HepG2 (cell line): ENCODE results near the gene UCKL1. TPM values are rescaled to one million over a fixed set of nuclear protein-coding genes. Genes with fewer than 3 reads are reported as not detected.

Source experiments
- EEA1 ChIP-seq: sonication (generic); formaldehyde crosslinking; IDR thresholded peaks from 2 replicates; pipeline ENCODE4 v1.5.1; 2020; ENCODE audit warnings: mild to moderate bottlenecking, missing genetic modification reagents, borderline replicate concordance
- HOXA3 ChIP-seq: sonication (generic); formaldehyde crosslinking; IDR thresholded peaks from 2 replicates; pipeline ENCODE4 v1.5.0; 2020; ENCODE audit warnings: missing genetic modification reagents
- HOXA5 ChIP-seq: sonication (generic); formaldehyde crosslinking; IDR thresholded peaks from 2 replicates; pipeline ENCODE4 v1.4.0; 2020; ENCODE audit warnings: missing genetic modification reagents
- JUN ChIP-seq: sonication (generic); formaldehyde crosslinking; IDR thresholded peaks from 2 replicates; pipeline ENCODE4 v1.4.0; 2020; ENCODE audit warnings: mild to moderate bottlenecking, missing genetic modification reagents
- KAT7 ChIP-seq: IDR thresholded peaks from 2 replicates; pipeline ENCODE4 v1.6.1; 2018; ENCODE audit warnings: borderline replicate concordance, missing compliant biosample characterization
- KLF11 ChIP-seq: IDR thresholded peaks from 2 replicates; pipeline ENCODE4 v1.6.1; 2016; ENCODE audit warnings: missing compliant biosample characterization
- MTF1 ChIP-seq: sonication (generic); formaldehyde crosslinking; IDR thresholded peaks from 2 replicates; pipeline ENCODE4 v1.5.0; 2020; ENCODE audit warnings: missing genetic modification reagents
- SALL1 ChIP-seq: sonication (generic); formaldehyde crosslinking; IDR thresholded peaks from 2 replicates; pipeline ENCODE4 v1.8.0; 2022; ENCODE audit warnings: mild to moderate bottlenecking, missing genetic modification reagents
- SMYD3 ChIP-seq: sonication (generic); formaldehyde crosslinking; IDR thresholded peaks from 2 replicates; pipeline ENCODE4 v1.8.1; 2023; ENCODE audit warnings: mild to moderate bottlenecking, missing genetic modification reagents
- SOX13 ChIP-seq, 3 experiments: fragments of 450-650 bp in 1 of 3; sonication (generic) in 1 of 3; formaldehyde crosslinking in 1 of 3; IDR thresholded peaks in 2 of 3; conservative IDR thresholded peaks in 1 of 3; 2 replicates each; pipeline versions ENCODE4 v1.5.0 to v1.6.1; 2016 to 2020; ENCODE audit warnings: antibody characterized with exemption in 1 of 3, mild to moderate bottlenecking in 1 of 3, missing compliant biosample characterization in 1 of 3, missing genetic modification reagents in 1 of 3, moderate library complexity in 1 of 3
- ZBTB42 ChIP-seq: sonication (generic); formaldehyde crosslinking; IDR thresholded peaks from 2 replicates; pipeline ENCODE4 v1.5.0; 2020; ENCODE audit warnings: mild to moderate bottlenecking, missing genetic modification reagents
- ZMAT3 ChIP-seq: sonication (generic); formaldehyde crosslinking; conservative IDR thresholded peaks from 2 replicates; pipeline ENCODE4 v1.7.0; 2021; ENCODE audit warnings: missing genetic modification reagents
- ZNF333 ChIP-seq: sonication (generic); formaldehyde crosslinking; IDR thresholded peaks from 2 replicates; pipeline ENCODE4 v1.4.0; 2020; ENCODE audit warnings: mild to moderate bottlenecking, missing genetic modification reagents, borderline replicate concordance
- ZNF510 ChIP-seq: sonication (generic); formaldehyde crosslinking; IDR thresholded peaks from 2 replicates; pipeline ENCODE4 v1.4.0; 2020; ENCODE audit warnings: low read depth, mild to moderate bottlenecking, missing genetic modification reagents
- ZNF75D ChIP-seq: sonication (generic); formaldehyde crosslinking; IDR thresholded peaks from 2 replicates; pipeline ENCODE4 v1.8.1; 2023; ENCODE audit warnings: missing genetic modification reagents, mild to moderate bottlenecking, borderline replicate concordance
- ZNF768 ChIP-seq: sonication (generic); formaldehyde crosslinking; IDR thresholded peaks from 2 replicates; pipeline ENCODE4 v1.4.0; 2020; ENCODE audit warnings: missing genetic modification reagents
- polyA plus RNA-seq, 8 experiments: library from polyadenylated mRNA; depleted of rRNA in 3 of 8; stranded (reverse) in 7 of 8; unstranded in 1 of 8; fragments of >200 nt; fragmentation: Illumina TruSeq in 4 of 8; extraction: Trizol in 4 of 8; gene quantifications; 2 replicates each; pipeline versions ENCODE4 v1.2.1 to v1.2.3, GENCODE V29; 2011 to 2016; ENCODE audit warnings: low read depth in 4 of 8, missing spikeins in 1 of 8, mixed read lengths in 1 of 8; ENCODE audit not compliant: insufficient read depth in 1 of 8
- total RNA-seq, 5 experiments: library from RNA; depleted of rRNA; stranded (reverse); fragments of >200 nt; fragmentation: Illumina TruSeq; extraction: Trizol; gene quantifications; 2 replicates each; pipeline ENCODE4 v1.2.3, GENCODE V29; 2016; ENCODE audit warnings: low read depth in 1 of 5
- TF ChIP-seq, protein P1 (sequence below): sonication (generic); formaldehyde crosslinking; IDR thresholded peaks from 2 replicates; pipeline ENCODE4 v1.5.0; 2020; ENCODE audit warnings: missing genetic modification reagents
- TF ChIP-seq, protein P2 (sequence below), 2 experiments: sonication (generic) in 1 of 2; formaldehyde crosslinking in 1 of 2; IDR thresholded peaks; 2 replicates each; pipeline versions ENCODE4 v1.4.0 to v1.6.1; 2016 to 2020; ENCODE audit warnings: borderline replicate concordance in 1 of 2, low read depth in 1 of 2, mild to moderate bottlenecking in 1 of 2, missing genetic modification reagents in 1 of 2
- TF ChIP-seq, protein P3 (sequence below): IDR thresholded peaks from 2 replicates; pipeline ENCODE4 v1.6.1; 2016; ENCODE audit warnings: low read depth, control low read depth
- TF ChIP-seq, protein P4 (sequence below): sonication (generic); formaldehyde crosslinking; IDR thresholded peaks from 2 replicates; pipeline ENCODE4 v1.5.0; 2020; ENCODE audit warnings: missing genetic modification reagents

Gene UCKL1
- total and polyA plus RNA-seq, 2 of the 13 experiments (the other 11 are each of a cell fraction or from before 2014, with no cell fraction given): 50.2 to 126 TPM

DNA sequence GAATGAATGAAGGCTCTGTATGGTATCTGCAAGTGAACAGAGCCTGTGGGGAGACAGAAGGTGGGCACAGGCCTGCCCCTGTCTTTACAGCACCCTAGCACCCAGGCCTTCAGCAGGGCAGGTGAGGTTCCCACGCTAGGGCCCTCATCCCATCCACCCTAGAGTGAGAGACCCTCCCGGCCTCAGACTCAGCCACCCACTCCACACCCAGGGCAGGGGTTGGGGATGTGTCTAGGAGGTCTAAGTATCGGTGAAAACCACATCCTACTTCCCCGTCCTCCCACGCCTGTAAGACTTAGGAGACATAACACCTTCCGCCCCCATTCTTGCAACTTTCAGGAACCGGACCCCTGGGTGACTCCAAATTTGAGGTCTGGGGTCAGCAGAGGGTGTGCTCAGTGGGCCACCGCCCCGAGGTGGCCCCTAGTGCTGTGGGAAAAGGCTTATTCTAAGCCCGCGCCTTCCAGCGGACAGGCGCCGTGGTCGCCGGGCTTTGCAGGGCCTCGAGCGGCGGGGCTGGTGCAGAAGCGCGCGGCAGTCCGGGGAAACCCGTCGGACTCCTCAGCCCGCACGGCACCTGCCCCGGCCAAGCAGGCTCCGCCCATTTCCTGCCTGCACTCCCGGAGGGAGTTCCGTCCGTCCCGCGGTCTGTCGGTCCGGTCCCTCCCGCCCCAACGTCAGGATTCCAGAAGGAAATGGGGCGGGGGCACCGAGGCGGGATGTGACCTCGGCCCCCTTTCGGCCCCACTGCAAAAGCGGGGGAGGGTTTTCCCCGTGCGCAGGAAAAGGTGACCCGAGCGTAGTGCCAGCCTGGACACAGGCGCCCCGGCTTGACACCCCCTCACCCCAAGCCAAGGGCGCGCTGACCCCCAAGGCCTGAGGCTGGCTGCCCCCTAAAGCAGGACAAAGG lies 22.4 kb upstream of the UCKL1 start (continued):
- TF ChIP-seq ZNF768 (peak; percentile 79), SOX13 (IDR thresholded peaks at IDR 0.05) (no peak), SOX13 (CRISPR knock-in tag; conservative IDR thresholded peaks at IDR 0.05 in 1 of 2, IDR thresholded peaks at IDR 0.05 in 1 of 2) (peak in 1 of 2 experiments; percentile 70; a peak in 2 of 4 replicates), ZNF333 (CRISPR knock-in tag) (no peak), JUN (CRISPR knock-in tag) (no peak), HOXA5 (CRISPR knock-in tag) (peak; percentile 92), ZBTB42 (0 out of 2 replicates have a peak, but pooled peaks have one; percentile 35), HOXA3 (CRISPR knock-in tag) (peak; percentile 93), ZNF75D (no peak), KLF11 (CRISPR knock-in tag) (peak; percentile 78), ZNF510 (CRISPR knock-in tag) (no peak; the same call in 1 of the 2 replicates), SMYD3 (CRISPR knock-in tag) (no peak), ZMAT3 (peak; percentile 98), KAT7 (CRISPR knock-in tag) (peak; percentile 63; the same call in 1 of the 2 replicates), EEA1 (CRISPR knock-in tag) (peak; percentile 55; the same call in 1 of the 2 replicates), SALL1 (CRISPR knock-in tag) (peak; percentile 86), MTF1 (CRISPR knock-in tag) (peak; percentile 78; the same call in 1 of the 2 replicates)
- TF ChIP-seq, protein P1, sequence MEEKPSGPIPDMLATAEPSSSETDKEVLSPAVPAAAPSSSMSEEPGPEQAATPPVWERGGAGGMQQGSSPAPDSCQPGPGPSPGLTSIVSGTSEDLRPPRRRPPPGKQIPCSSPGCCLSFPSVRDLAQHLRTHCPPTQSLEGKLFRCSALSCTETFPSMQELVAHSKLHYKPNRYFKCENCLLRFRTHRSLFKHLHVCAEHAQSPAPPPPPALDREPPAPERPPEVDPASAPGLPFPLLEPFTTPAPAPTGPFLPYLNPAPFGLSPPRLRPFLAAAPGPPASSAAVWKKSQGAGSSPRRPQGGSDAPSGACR (CRISPR knock-in tag): peak; percentile 14; the same call in 1 of the 2 replicates
- TF ChIP-seq, protein P2, sequence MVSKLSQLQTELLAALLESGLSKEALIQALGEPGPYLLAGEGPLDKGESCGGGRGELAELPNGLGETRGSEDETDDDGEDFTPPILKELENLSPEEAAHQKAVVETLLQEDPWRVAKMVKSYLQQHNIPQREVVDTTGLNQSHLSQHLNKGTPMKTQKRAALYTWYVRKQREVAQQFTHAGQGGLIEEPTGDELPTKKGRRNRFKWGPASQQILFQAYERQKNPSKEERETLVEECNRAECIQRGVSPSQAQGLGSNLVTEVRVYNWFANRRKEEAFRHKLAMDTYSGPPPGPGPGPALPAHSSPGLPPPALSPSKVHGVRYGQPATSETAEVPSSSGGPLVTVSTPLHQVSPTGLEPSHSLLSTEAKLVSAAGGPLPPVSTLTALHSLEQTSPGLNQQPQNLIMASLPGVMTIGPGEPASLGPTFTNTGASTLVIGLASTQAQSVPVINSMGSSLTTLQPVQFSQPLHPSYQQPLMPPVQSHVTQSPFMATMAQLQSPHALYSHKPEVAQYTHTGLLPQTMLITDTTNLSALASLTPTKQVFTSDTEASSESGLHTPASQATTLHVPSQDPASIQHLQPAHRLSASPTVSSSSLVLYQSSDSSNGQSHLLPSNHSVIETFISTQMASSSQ (IDR thresholded peaks at IDR 0.05; ENCODE audit: low read depth): no peak
- TF ChIP-seq, protein P2 (CRISPR knock-in tag; IDR thresholded peaks at IDR 0.05; ENCODE audit: borderline replicate concordance): peak; percentile 64; the same call in 1 of the 2 replicates
- TF ChIP-seq, protein P3, sequence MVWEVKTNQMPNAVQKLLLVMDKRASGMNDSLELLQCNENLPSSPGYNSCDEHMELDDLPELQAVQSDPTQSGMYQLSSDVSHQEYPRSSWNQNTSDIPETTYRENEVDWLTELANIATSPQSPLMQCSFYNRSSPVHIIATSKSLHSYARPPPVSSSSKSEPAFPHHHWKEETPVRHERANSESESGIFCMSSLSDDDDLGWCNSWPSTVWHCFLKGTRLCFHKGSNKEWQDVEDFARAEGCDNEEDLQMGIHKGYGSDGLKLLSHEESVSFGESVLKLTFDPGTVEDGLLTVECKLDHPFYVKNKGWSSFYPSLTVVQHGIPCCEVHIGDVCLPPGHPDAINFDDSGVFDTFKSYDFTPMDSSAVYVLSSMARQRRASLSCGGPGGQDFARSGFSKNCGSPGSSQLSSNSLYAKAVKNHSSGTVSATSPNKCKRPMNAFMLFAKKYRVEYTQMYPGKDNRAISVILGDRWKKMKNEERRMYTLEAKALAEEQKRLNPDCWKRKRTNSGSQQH (CRISPR knock-in tag): no peak; the same call in 1 of the 2 replicates
- TF ChIP-seq, protein P4, sequence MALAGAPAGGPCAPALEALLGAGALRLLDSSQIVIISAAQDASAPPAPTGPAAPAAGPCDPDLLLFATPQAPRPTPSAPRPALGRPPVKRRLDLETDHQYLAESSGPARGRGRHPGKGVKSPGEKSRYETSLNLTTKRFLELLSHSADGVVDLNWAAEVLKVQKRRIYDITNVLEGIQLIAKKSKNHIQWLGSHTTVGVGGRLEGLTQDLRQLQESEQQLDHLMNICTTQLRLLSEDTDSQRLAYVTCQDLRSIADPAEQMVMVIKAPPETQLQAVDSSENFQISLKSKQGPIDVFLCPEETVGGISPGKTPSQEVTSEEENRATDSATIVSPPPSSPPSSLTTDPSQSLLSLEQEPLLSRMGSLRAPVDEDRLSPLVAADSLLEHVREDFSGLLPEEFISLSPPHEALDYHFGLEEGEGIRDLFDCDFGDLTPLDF (CRISPR knock-in tag): no peak; the same call in none of the 2 replicates
